Measurements from ENCODE around the gene ITPR3. TPM values are rescaled to one million over a fixed set of nuclear protein-coding genes. Genes with fewer than 3 reads are reported as not detected.
A peak's percentile ranks its signal among the peaks of the same experiment; 100 is the strongest.

The ITPR3 gene
- total and polyA plus RNA-seq, 3 donors from 2014 or later = 58.2 to 146 (median 80.3) TPM

GRCh38 chr6:33589731-33590530 is 31.2 kb upstream of the ITPR3 start:
- peak; percentile 80 for DNase-seq
- Histone ChIP-seq H3K36me3 (ENCODE audit: low read depth, missing control alignments) (no peaks in the 10 kb centered on the region), H3K9me3 (no peaks in the 10 kb centered on the region), H3K4me1 (peaks cover 41% of the 10 kb centered on the region), H3K27me3 (no peaks in the 10 kb centered on the region), H3K27ac (peak overlapping the region; percentile 80 to 87), H3K4me3 (no peak overlapping the region)
- intact Hi-C loops (cut with DNase I; ENCODE audit: low total_unique reads) = loop anchor here (5.0 to 10.0 kb wide), 2 partner anchors 97 to 565 kb away; no protein-coding TSS in a partner anchor
- WGBS, 2 donors = 25 to 29% methylated on average over 9 of the region's 9 CpGs
- TF ChIP-seq POLR2A (IDR thresholded peaks at IDR 0.05) = no peak
- peak; percentile 76 to 84 (median 82) for TF ChIP-seq CTCF (IDR thresholded peaks at IDR 0.05)

GRCh38 chr6:33590531-33591198 is 30.5 kb upstream of the ITPR3 start:
- Histone ChIP-seq H3K9me3 (no peaks in the 10 kb centered on the region), H3K4me1 (peaks cover 35% of the 10 kb centered on the region), H3K27ac (peak overlapping the region; percentile 80 to 87), H3K27me3 (no peaks in the 10 kb centered on the region), H3K4me3 (no peak overlapping the region), H3K36me3 (ENCODE audit: low read depth, missing control alignments) (no peaks in the 10 kb centered on the region)
- 47 to 50% methylated on average over 13 to 15 of the region's 15 CpGs for WGBS, 2 donors
- peak; percentile 62 for DNase-seq
- intact Hi-C loops (cut with DNase I; ENCODE audit: low total_unique reads) = loop anchor here (5.0 kb wide), 1 partner anchor 97 kb away; no protein-coding TSS in a partner anchor
- TF ChIP-seq POLR2A (IDR thresholded peaks at IDR 0.05) (no peak), CTCF (IDR thresholded peaks at IDR 0.05) (peak in 1 of 3 experiments; percentile 23)

- Histone ChIP-seq H3K27ac (peak overlapping the region; percentile 80 to 87), H3K27me3 (no peaks in the 10 kb centered on the region), H3K9me3 (no peaks in the 10 kb centered on the region), H3K36me3 (ENCODE audit: low read depth, missing control alignments) (no peaks in the 10 kb centered on the region), H3K4me3 (no peak overlapping the region), H3K4me1 (peaks cover 32% of the 10 kb centered on the region)
- intact Hi-C loops (cut with DNase I; ENCODE audit: low total_unique reads) = loop anchor here (5.0 kb wide), 1 partner anchor 96 kb away; no protein-coding TSS in a partner anchor
- no peak for DNase-seq
- 84 to 98% methylated on average over 8 to 9 of the region's 9 CpGs for WGBS, 2 donors
- TF ChIP-seq POLR2A (IDR thresholded peaks at IDR 0.05) = no peak
- no peak for TF ChIP-seq CTCF (IDR thresholded peaks at IDR 0.05)
These were observed 29.6 kb upstream of the ITPR3 start for GRCh38 chr6:33591424-33592032.

GRCh38 chr6:33592280-33592594 is 28.9 kb upstream of the ITPR3 start:
- DNase-seq = no peak
- Histone ChIP-seq H3K36me3 (ENCODE audit: low read depth, missing control alignments) (no peaks in the 10 kb centered on the region), H3K4me1 (peaks cover 32% of the 10 kb centered on the region), H3K27ac (no peak overlapping the region), H3K4me3 (peak overlapping the region in 1 of 2 donors; percentile 41), H3K9me3 (no peaks in the 10 kb centered on the region), H3K27me3 (no peaks in the 10 kb centered on the region)
- intact Hi-C loops (cut with DNase I; ENCODE audit: low total_unique reads) = loop anchor here (5.0 kb wide), 1 partner anchor 95 kb away; no protein-coding TSS in a partner anchor
- TF ChIP-seq POLR2A (IDR thresholded peaks at IDR 0.05) (no peak), CTCF (IDR thresholded peaks at IDR 0.05) (no peak)
- WGBS, 2 donors = 71 to 85% methylated on average over 7 of the region's 7 CpGs
